ENCODE results near the gene ZCCHC4. TPM values are rescaled to one million over a fixed set of nuclear protein-coding genes. Genes with fewer than 3 reads are reported as not detected.

The ZCCHC4 gene
- total RNA-seq, 1 experiment from 2014 or later, result 15.0 TPM

Other genes with a start within 250 kb of the ZCCHC4 start
- gene SEPSECS, start 152.3 kb upstream of the ZCCHC4 start, total RNA-seq (2014; rRNA removed; shearing (Covaris generic)), result 11.8 and 13.4 TPM in 2 replicates
- 13.5 and 14.6 TPM in 2 replicates for gene PI4K2B, start 78.7 kb upstream of the ZCCHC4 start, total RNA-seq (2014; rRNA removed; shearing (Covaris generic))
- 17.9 and 20.4 TPM in 2 replicates for gene ANAPC4, start 64.5 kb downstream of the ZCCHC4 start, total RNA-seq (2014; rRNA removed; shearing (Covaris generic))

All from NCI-H460 (cell line).